Stimulated activated CD4-positive, alpha-beta T cell treated with anti-CD3 and anti-CD28 coated beads, Interleukin-2, amount 100 ng/mL, for 48 hours (primary cell): ENCODE measurements around the gene EVI5.
"Not testable (repeated sequence)": the region's sequence is repeated elsewhere in the genome, so short reads cannot be mapped to it uniquely, and the experiment has no call there.

Experiments
- DNase-seq, 2 donors: peaks; one replicate each; pipeline ENCODE4 v3.0.0-alpha.2; 2020

EVI5 gene

GRCh38 chr1:92663775-92664174 is 121.1 kb downstream of the EVI5 start:
- no peak for DNase-seq

- no peak for DNase-seq
These were observed 122.9 kb downstream of the EVI5 start for GRCh38 chr1:92662048-92662447.

- no peak for DNase-seq
These were observed 127.2 kb downstream of the EVI5 start for GRCh38 chr1:92657701-92658100.

- DNase-seq: no peak
These were observed 129.6 kb downstream of the EVI5 start for GRCh38 chr1:92655197-92655801.

- DNase-seq: no peak
These were observed 131.1 kb downstream of the EVI5 start for GRCh38 chr1:92653605-92654381.

GRCh38 chr1:92640686-92641085 is 144.2 kb downstream of the EVI5 start:
- not testable (repeated sequence) for DNase-seq

- DNase-seq: no peak
These were observed 146.4 kb downstream of the EVI5 start for GRCh38 chr1:92638498-92638897.

- not testable (repeated sequence) for DNase-seq
These were observed 149.7 kb downstream of the EVI5 start for GRCh38 chr1:92635203-92635602.

- no peak for DNase-seq
These were observed 161.6 kb downstream of the EVI5 start for GRCh38 chr1:92623187-92623778.

GRCh38 chr1:92619466-92620189 is 165.3 kb downstream of the EVI5 start:
- peak; percentile 10 to 18 for DNase-seq

- no peak for DNase-seq
These were observed 183.9 kb downstream of the EVI5 start for GRCh38 chr1:92601044-92601443.

- no peak for DNase-seq
These were observed 185.7 kb downstream of the EVI5 start for GRCh38 chr1:92599184-92599583.

- not testable (repeated sequence) for DNase-seq
These were observed 195.5 kb downstream of the EVI5 start for GRCh38 chr1:92589361-92589760.

- DNase-seq: peak in 1 of 2 donors; percentile 21
These were observed 197.5 kb downstream of the EVI5 start for GRCh38 chr1:92587445-92587844.

- DNase-seq: no peak
These were observed 199.1 kb downstream of the EVI5 start for GRCh38 chr1:92585831-92586230.

GRCh38 chr1:92584810-92585209 is 200.1 kb downstream of the EVI5 start:
- not testable (repeated sequence) for DNase-seq

GRCh38 chr1:92583821-92584760 is 200.8 kb downstream of the EVI5 start:
- no peak for DNase-seq

GRCh38 chr1:92577261-92577895 is 207.5 kb downstream of the EVI5 start:
- peak in 1 of 2 donors; percentile 18 for DNase-seq

- no peak for DNase-seq
These were observed 209.8 kb downstream of the EVI5 start for GRCh38 chr1:92575123-92575522.

- no peak for DNase-seq
These were observed 212.4 kb downstream of the EVI5 start for GRCh38 chr1:92572520-92572919.

- no peak for DNase-seq
These were observed 213.3 kb downstream of the EVI5 start for GRCh38 chr1:92571578-92571977.
